Natural killer cell (primary cell): ENCODE data around the gene PEX14. TPM values are rescaled to one million over a fixed set of nuclear protein-coding genes. Genes with fewer than 3 reads are reported as not detected.

Experiments used
- ATAC-seq, 3 donors: fragments of 150-1000 bp in 2 of 3; fragments of 200-7000 bp in 1 of 3; cut with Tn5 transposase; 1 replicate in 1 of 3; 2 replicates in 2 of 3; pipeline ENCODE4 v1.10.0; 2021; ENCODE audit warnings: mild to moderate bottlenecking in 2 of 3, moderate library complexity in 2 of 3
- DNase-seq, 2 donors: peaks; one replicate each; pipeline versions ENCODE4 v3.0.0 to v3.0.0-alpha.2; 2013 to 2021; ENCODE audit warnings: mixed read lengths in 1 of 2
- H3K27ac ChIP-seq: one replicate; pipeline ENCODE4 v1.5.1; 2013; ENCODE audit warnings: mild to moderate bottlenecking, low read length
- H3K27me3 ChIP-seq: one replicate; pipeline ENCODE4 v1.6.1; 2013; ENCODE audit warnings: low read length; ENCODE audit not compliant: control insufficient read depth, insufficient read depth
- H3K36me3 ChIP-seq: one replicate; pipeline ENCODE4 v1.6.1; 2013; ENCODE audit warnings: low read length; ENCODE audit not compliant: control insufficient read depth, insufficient read depth
- H3K4me1 ChIP-seq: one replicate; pipeline ENCODE4 v1.6.1; 2013; ENCODE audit warnings: low read length; ENCODE audit not compliant: control insufficient read depth, insufficient read depth
- H3K4me3 ChIP-seq: one replicate; pipeline ENCODE4 v1.5.1; 2013; ENCODE audit warnings: low read length
- H3K9me3 ChIP-seq: one replicate; pipeline ENCODE4 v1.6.1; 2013; ENCODE audit warnings: low read length; ENCODE audit not compliant: control insufficient read depth, insufficient read depth
- H3K27ac Mint-ChIP-seq, 2 donors: one replicate each; pipeline ENCODE4 v1.8.0; 2022; ENCODE audit warnings: mild to moderate bottlenecking in 2 of 2, mixed read lengths in 2 of 2, moderate library complexity in 1 of 2
- H3K27me3 Mint-ChIP-seq, 2 donors: one replicate each; pipeline ENCODE4 v1.8.0; 2022; ENCODE audit warnings: low read depth in 2 of 2, mixed read lengths in 2 of 2
- H3K36me3 Mint-ChIP-seq: one replicate; pipeline ENCODE4 v1.8.0; 2022; ENCODE audit warnings: mixed read lengths
- H3K4me1 Mint-ChIP-seq, 2 donors: one replicate each; pipeline ENCODE4 v1.8.0; 2022; ENCODE audit warnings: mixed read lengths in 2 of 2
- H3K4me3 Mint-ChIP-seq: one replicate; pipeline ENCODE4 v1.8.0; 2022; ENCODE audit warnings: mild to moderate bottlenecking, moderate library complexity, mixed read lengths
- H3K9me3 Mint-ChIP-seq, 2 donors: one replicate each; pipeline ENCODE4 v1.8.0; 2022; ENCODE audit warnings: mixed read lengths in 2 of 2
- CTCF ChIP-seq: fragments of 200-600 bp; IDR thresholded peaks from one replicate; pipeline ENCODE4 v1.8.0; 2022; ENCODE audit warnings: antibody characterized with exemption
- WGBS: methylation state at CpG from one replicate; pipeline ENCODE4 v1.1.7; 2013; ENCODE audit warnings: missing lambda C conversion rate; ENCODE audit not compliant: insufficient coverage; 5-methylcytosine and 5-hydroxymethylcytosine counted together
- intact Hi-C: fragments of 100-400 bp; cut with micrococcal nuclease; formaldehyde crosslinking; loops from one replicate; pipeline ENCODE4 v1.14.2; 2022
- total RNA-seq, 4 donors: library from RNA; stranded (reverse); fragments of 120-200 nt in 1 of 4; gene quantifications; one replicate each; pipeline versions ENCODE4 v1.2.3 to v1.2.4, GENCODE V29; 2013 to 2022

The PEX14 gene
- total RNA-seq, 3 donors from 2014 or later (not counting 1 experiment from before 2014, with no cell fraction given), result 21.4 to 27.3 (median 24.1) TPM

- peaks cover 4% of the 10 kb centered on the region for H3K9me3 ChIP-seq
- H3K4me1 ChIP-seq, result no peaks in the 10 kb centered on the region
- H3K27me3 ChIP-seq, result no peaks in the 10 kb centered on the region
- DNase-seq, result no peak
- Mint-ChIP-seq H3K36me3 (peaks cover 5% of the 10 kb centered on the region), H3K27ac (no peak overlapping the region), H3K9me3 (peaks cover 3 to 5% of the 10 kb centered on the region in 2 donors), H3K4me3 (no peak overlapping the region), H3K27me3 (no peaks in the 10 kb centered on the region), H3K4me1 (peaks cover 6 to 12% of the 10 kb centered on the region in 2 donors)
- H3K4me3 ChIP-seq, result no peak overlapping the region
- H3K27ac ChIP-seq, result no peak overlapping the region
- H3K36me3 ChIP-seq, result no peaks in the 10 kb centered on the region
- 100% methylated on average over 2 of the region's 2 CpGs for WGBS
- intact Hi-C loops, result no loop called here
- no peak for ATAC-seq
- no peak for TF ChIP-seq CTCF
These were observed 89.3 kb downstream of the PEX14 start for GRCh38 chr1:10564063-10564462.

GRCh38 chr1:10569531-10569930, 94.8 kb downstream of the PEX14 start:
- H3K4me3 ChIP-seq, result no peak overlapping the region
- Mint-ChIP-seq H3K27me3 (no peaks in the 10 kb centered on the region), H3K36me3 (no peaks in the 10 kb centered on the region), H3K27ac (no peak overlapping the region), H3K4me3 (no peak overlapping the region), H3K9me3 (no peaks in the 10 kb centered on the region), H3K4me1 (peaks cover 5 to 8% of the 10 kb centered on the region in 2 donors)
- H3K27ac ChIP-seq, result no peak overlapping the region
- H3K9me3 ChIP-seq, result peaks cover under 1% of the 10 kb centered on the region
- ATAC-seq (no peak), DNase-seq (no peak)
- no CpG with 5 or more reads among the region's 1 CpG for WGBS
- H3K4me1 ChIP-seq, result no peaks in the 10 kb centered on the region
- no peaks in the 10 kb centered on the region for H3K27me3 ChIP-seq
- no peaks in the 10 kb centered on the region for H3K36me3 ChIP-seq
- TF ChIP-seq CTCF, result no peak
- intact Hi-C loops, result no loop called here

- no peaks in the 10 kb centered on the region for H3K27me3 Mint-ChIP-seq
- ATAC-seq, result no peak
- H3K36me3 Mint-ChIP-seq, result no peaks in the 10 kb centered on the region
These were observed 100.9 kb downstream of the PEX14 start for GRCh38 chr1:10575616-10576015.

More at GRCh38 chr1:10575616-10576015, 100.9 kb downstream of the PEX14 start:
- DNase-seq, result no peak
- no peaks in the 10 kb centered on the region for H3K9me3 ChIP-seq
- no peaks in the 10 kb centered on the region for H3K4me1 ChIP-seq
- intact Hi-C loops, result no loop called here
- Mint-ChIP-seq H3K4me3 (no peak overlapping the region), H3K9me3 (no peaks in the 10 kb centered on the region), H3K27ac (no peak overlapping the region), H3K4me1 (peaks cover 5 to 18% of the 10 kb centered on the region in 2 donors)
- WGBS, result 80% methylated on average over 1 of the region's 1 CpG
- no peak for TF ChIP-seq CTCF
- no peaks in the 10 kb centered on the region for H3K36me3 ChIP-seq
- no peaks in the 10 kb centered on the region for H3K27me3 ChIP-seq
- H3K4me3 ChIP-seq, result no peak overlapping the region
- no peak overlapping the region for H3K27ac ChIP-seq
